Heart left ventricle (tissue), 16 donors: ENCODE measurements around the gene EAF2. TPM values are rescaled to one million over a fixed set of nuclear protein-coding genes. Genes with fewer than 3 reads are reported as not detected.

Experiments used
- ATAC-seq, 4 donors: fragments of 200-7000 bp; cut with Tn5 transposase; one replicate each; pipeline ENCODE4 v1.9.1; 2020 to 2022; ENCODE audit warnings: moderate library complexity in 4 of 4, mild to moderate bottlenecking in 3 of 4, moderate number of reproducible peaks in 1 of 4
- DNase-seq, 5 donors: peaks; one replicate each; pipeline ENCODE4 v3.0.0-alpha.2; 2020
- H3K27ac ChIP-seq, 12 donors: fragments of 200-600 bp; sonication (generic) in 4 of 12; one replicate each; pipeline versions ENCODE4 v1.5.0 to v1.8.0; 2016 to 2022; ENCODE audit warnings: mild to moderate bottlenecking in 2 of 12
- H3K27me3 ChIP-seq, 9 donors: fragments of 200-600 bp; sonication (generic) in 2 of 9; one replicate each; pipeline versions ENCODE4 v1.5.1 to v1.8.0; 2016 to 2022; ENCODE audit warnings: mild to moderate bottlenecking in 3 of 9
- H3K36me3 ChIP-seq, 9 donors: fragments of 200-600 bp; sonication (generic) in 2 of 9; one replicate each; pipeline versions ENCODE4 v1.5.0 to v1.8.0; 2018 to 2022; ENCODE audit warnings: mild to moderate bottlenecking in 2 of 9
- H3K4me1 ChIP-seq, 12 donors: fragments of 200-600 bp; sonication (generic) in 4 of 12; one replicate each; pipeline versions ENCODE4 v1.5.0 to v1.8.0; 2016 to 2022; ENCODE audit warnings: mild to moderate bottlenecking in 3 of 12
- H3K4me3 ChIP-seq, 12 donors: fragments of 200-600 bp; sonication (generic) in 4 of 12; one replicate each; pipeline versions ENCODE4 v1.5.0 to v1.8.0; 2017 to 2022; ENCODE audit warnings: mild to moderate bottlenecking in 9 of 12, moderate library complexity in 4 of 12
- H3K9me3 ChIP-seq, 12 donors: fragments of 200-600 bp; sonication (generic) in 4 of 12; one replicate each; pipeline versions ENCODE4 v1.5.0 to v1.8.0; 2016 to 2022; ENCODE audit warnings: mild to moderate bottlenecking in 1 of 12
- CTCF ChIP-seq, 12 donors: fragments of 200-600 bp; sonication (generic) in 4 of 12; IDR thresholded peaks; one replicate each; pipeline versions ENCODE4 v1.5.0 to v1.8.0; 2018 to 2022; ENCODE audit warnings: antibody characterized with exemption in 12 of 12, mild to moderate bottlenecking in 5 of 12
- POLR2A ChIP-seq, 2 donors: fragments of 450-650 bp; IDR thresholded peaks; one replicate each; pipeline ENCODE4 v1.6.1; 2017; ENCODE audit warnings: antibody characterized with exemption in 2 of 2, mild to moderate bottlenecking in 2 of 2, moderate library complexity in 2 of 2
- WGBS, 4 donors: extraction: QIAGEN DNeasy Blood & Tissue Kit in 2 of 4; methylation state at CpG; one replicate each; pipeline versions ENCODE4 v1.1.5 to v1.1.7; 2013 to 2018; 5-methylcytosine and 5-hydroxymethylcytosine counted together
- intact Hi-C, 10 donors: fragments of 100-400 bp; cut with DNase I; formaldehyde crosslinking; loops; one replicate each; pipeline versions ENCODE4 v1.11.1 to v1.14.2; 2022
- polyA plus RNA-seq, 2 donors: library from polyadenylated mRNA; stranded (reverse); fragments of 200-250 nt; gene quantifications; one replicate each; pipeline ENCODE4 v1.2.3, GENCODE V29; 2013
- total RNA-seq, 9 donors: library from RNA; depleted of rRNA in 2 of 9; stranded (reverse); fragments of >200 nt in 2 of 9; fragmentation: NEBNext Ultra II Directional in 3 of 9; extraction: Animal tissue kit (Norgen Biotek cat#: 25700) in 3 of 9; gene quantifications; one replicate each; pipeline versions ENCODE4 v1.1.0 to v1.2.4, GENCODE V29; 2016 to 2023
- donor health status: ischemic (EF 13 %, LVEDD 7.1; RV severe dilation, severe dysfunction).
- donor health status: healthy with polysubstance abuse.
- donor health status: DM: no; HTN: yes; CAD: no.
- donor health status: DM: no; HTN: no; CAD: no.
- donor health status: ischemic (EF 25% LVEDD 6.9; RV normal size, moderate dysfunction).
- donor health status: ischemic (EF 25% LVEDD 5.7; RV mildly dilated, moderate dysfunction).
- donor health status: healthy.
- donor health status: DM: yes; HTN: yes; CAD: no.
- donor health status: ischemic (EF 35%, LVEDD 5.7; RV mildly dilated, moderate dysfunction).
- donor health status: nonischemic (EF 11% LVEDD 7.7; RV severe dilation, severe dysfunction).
- donor health status: DM: yes; HTN: yes; CAD: no.
- donor health status: PGD.
- donor health status: ischemic (EF 29% LVEDD 5.4; RV normal size, mild dysfunction).
- donor health status: nonischemic (EF 23%, LVEDD 6.1; RV moderate dilation, normal function).

EAF2 gene
- total and polyA plus RNA-seq, 11 donors: 0.95 to 7.4 (median 3.7) TPM

GRCh38 chr3:121914081-121914998 is 79.3 kb downstream of the EAF2 start:
- intact Hi-C loops: no loop called here
- Histone ChIP-seq H3K36me3 (peaks cover 0 to 10% (median 0%) of the 10 kb centered on the region in 9 donors), H3K4me3 (peak overlapping the region in 4 of 12 donors; percentile 24 to 45 (median 36)), H3K9me3 (no peaks in the 10 kb centered on the region), H3K4me1 (peaks cover 0 to 18% (median 0%) of the 10 kb centered on the region in 12 donors), H3K27ac (peak overlapping the region in 3 of 12 donors; percentile 10 to 68 (median 39)), H3K27me3 (no peaks in the 10 kb centered on the region)
- DNase-seq (no peak), ATAC-seq (peak in 1 of 4 donors; percentile 75)
- 47 to 77% (median 76%) methylated on average over 12 of the region's 12 CpGs for WGBS, 4 donors
- TF ChIP-seq POLR2A (IDR thresholded peaks at IDR 0.05) (no peak), CTCF (IDR thresholded peaks at IDR 0.05) (no peak)

- Histone ChIP-seq H3K36me3 (peaks cover 0 to 10% (median 0%) of the 10 kb centered on the region in 9 donors), H3K4me3 (no peak overlapping the region), H3K9me3 (no peaks in the 10 kb centered on the region), H3K27ac (no peak overlapping the region), H3K4me1 (peaks cover 0 to 18% (median 0%) of the 10 kb centered on the region in 12 donors), H3K27me3 (no peaks in the 10 kb centered on the region)
- DNase-seq (no peak), ATAC-seq (no peak)
- no peak for TF ChIP-seq CTCF (IDR thresholded peaks at IDR 0.05)
- TF ChIP-seq POLR2A (IDR thresholded peaks at IDR 0.05): no peak
- intact Hi-C loops: no loop called here
Observed at GRCh38 chr3:121916189-121916588, 81.2 kb downstream of the EAF2 start.

GRCh38 chr3:121918779-121919483 is 83.9 kb downstream of the EAF2 start:
- H3K4me3 ChIP-seq: no peak overlapping the region
- no peak overlapping the region for H3K27ac ChIP-seq
- H3K27me3 ChIP-seq: no peaks in the 10 kb centered on the region
- intact Hi-C loops: no loop called here
- 73 to 83% (median 80%) methylated on average over 19 of the region's 19 CpGs for WGBS, 4 donors
- no peak for TF ChIP-seq POLR2A (IDR thresholded peaks at IDR 0.05)
- peaks cover 0 to 5% (median 0%) of the 10 kb centered on the region in 12 donors for H3K4me1 ChIP-seq
- peaks cover 0 to 23% (median 0%) of the 10 kb centered on the region in 9 donors for H3K36me3 ChIP-seq
- DNase-seq: no peak
- H3K9me3 ChIP-seq: no peaks in the 10 kb centered on the region
- ATAC-seq: no peak

GRCh38 chr3:121924734-121925133 is 89.7 kb downstream of the EAF2 start:
- H3K4me3 ChIP-seq: no peak overlapping the region
- peaks cover 0 to 30% (median 0%) of the 10 kb centered on the region in 9 donors for H3K36me3 ChIP-seq
- intact Hi-C loops: no loop called here
- no peaks in the 10 kb centered on the region for H3K4me1 ChIP-seq
- 46 to 63% (median 54%) methylated on average over 3 of the region's 3 CpGs for WGBS, 4 donors
- no peak for TF ChIP-seq POLR2A (IDR thresholded peaks at IDR 0.05)
- TF ChIP-seq CTCF (IDR thresholded peaks at IDR 0.05): no peak
- ATAC-seq (no peak), DNase-seq (no peak)
- H3K27me3 ChIP-seq: no peaks in the 10 kb centered on the region
- no peak overlapping the region for H3K27ac ChIP-seq
- no peaks in the 10 kb centered on the region for H3K9me3 ChIP-seq
